Neural progenitor cell (in vitro differentiated cells): ENCODE measurements around the gene PSENEN. TPM values are rescaled to one million over a fixed set of nuclear protein-coding genes. Genes with fewer than 3 reads are reported as not detected.

Source experiments
- DNase-seq: peaks from one replicate; pipeline ENCODE4 v3.0.0-alpha.2; 2016; ENCODE audit warnings: low spot score
- H2AFZ ChIP-seq: fragments of 200-600 bp; sonication (generic); replicated peaks from 2 replicates; pipeline ENCODE4 v1.6.1; 2016; ENCODE audit warnings: antibody characterized with exemption
- H3F3A ChIP-seq: fragments of 200-600 bp; sonication (generic); 2 replicates; pipeline ENCODE4 v1.6.1; 2016; ENCODE audit warnings: antibody characterized with exemption, low read depth
- H3K27ac ChIP-seq: fragments of 200-600 bp; sonication (generic); 2 replicates; pipeline ENCODE4 v1.5.1; 2016; ENCODE audit warnings: mild to moderate bottlenecking
- H3K27me3 ChIP-seq: fragments of 200-600 bp; sonication (generic); 2 replicates; pipeline ENCODE4 v1.6.1; 2016; ENCODE audit warnings: mild to moderate bottlenecking, moderate library complexity
- H3K36me3 ChIP-seq: fragments of 200-600 bp; sonication (generic); 2 replicates; pipeline ENCODE4 v1.5.1; 2016
- H3K4me1 ChIP-seq: fragments of 200-600 bp; sonication (generic); 2 replicates; pipeline ENCODE4 v1.6.1; 2016; ENCODE audit warnings: mixed run types
- H3K4me2 ChIP-seq: fragments of 200-600 bp; sonication (generic); 2 replicates; pipeline ENCODE4 v1.6.1; 2016
- H3K4me3 ChIP-seq: fragments of 200-600 bp; sonication (generic); 2 replicates; pipeline ENCODE4 v1.5.1; 2016
- H3K79me2 ChIP-seq: fragments of 200-600 bp; sonication (generic); 2 replicates; pipeline ENCODE4 v1.6.1; 2016; ENCODE audit warnings: low read depth
- H3K9ac ChIP-seq: fragments of 200-600 bp; sonication (generic); 2 replicates; pipeline ENCODE4 v1.6.1; 2016
- H3K9me3 ChIP-seq: fragments of 200-600 bp; sonication (generic); 2 replicates; pipeline ENCODE4 v1.5.1; 2016; ENCODE audit warnings: low read depth
- H4K20me1 ChIP-seq: fragments of 200-600 bp; sonication (generic); 2 replicates; pipeline ENCODE4 v1.6.1; 2016; ENCODE audit warnings: low read depth
- H3K27ac Mint-ChIP-seq: 3 replicates; pipeline ENCODE4 v1.8.0; 2021; ENCODE audit warnings: mixed read lengths
- H3K27me3 Mint-ChIP-seq: 2 replicates; pipeline ENCODE4 v1.8.0; 2022; ENCODE audit warnings: low read depth, mild to moderate bottlenecking, inconsistent platforms, moderate library complexity, mixed read lengths; ENCODE audit not compliant: insufficient read depth
- H3K36me3 Mint-ChIP-seq: 3 replicates; pipeline ENCODE4 v1.8.0; 2021; ENCODE audit warnings: mixed read lengths
- H3K4me1 Mint-ChIP-seq: 3 replicates; pipeline ENCODE4 v1.8.0; 2021; ENCODE audit warnings: mixed read lengths
- H3K4me3 Mint-ChIP-seq: 3 replicates; pipeline ENCODE4 v1.8.0; 2021; ENCODE audit warnings: mild to moderate bottlenecking, moderate library complexity, mixed read lengths
- H3K9me3 Mint-ChIP-seq: 3 replicates; pipeline ENCODE4 v1.8.0; 2020; ENCODE audit warnings: mixed read lengths
- EZH2 ChIP-seq: fragments of 200-600 bp; sonication (generic); IDR thresholded peaks from 2 replicates; pipeline ENCODE4 v1.6.1; 2017; ENCODE audit warnings: antibody characterized with exemption, mild to moderate bottlenecking, moderate library complexity
- EZH2phosphoT487 ChIP-seq: fragments of 200-600 bp; sonication (generic); IDR thresholded peaks from 2 replicates; pipeline ENCODE4 v1.6.1; 2017; ENCODE audit warnings: antibody characterized with exemption
- total RNA-seq: library from RNA; depleted of rRNA; stranded (reverse); fragments of >200 nt; gene quantifications from 2 replicates; pipeline ENCODE4 v1.2.3, GENCODE V29; 2015; ENCODE audit warnings: low replicate concordance
- TF ChIP-seq, protein P1 (sequence below): fragments of 200-600 bp; sonication (generic); IDR thresholded peaks from 2 replicates; pipeline ENCODE4 v1.5.1; 2017; ENCODE audit warnings: antibody characterized with exemption, mild to moderate bottlenecking

PSENEN gene
- total RNA-seq, 1 donor from 2014 or later = 10.9 TPM

DNA sequence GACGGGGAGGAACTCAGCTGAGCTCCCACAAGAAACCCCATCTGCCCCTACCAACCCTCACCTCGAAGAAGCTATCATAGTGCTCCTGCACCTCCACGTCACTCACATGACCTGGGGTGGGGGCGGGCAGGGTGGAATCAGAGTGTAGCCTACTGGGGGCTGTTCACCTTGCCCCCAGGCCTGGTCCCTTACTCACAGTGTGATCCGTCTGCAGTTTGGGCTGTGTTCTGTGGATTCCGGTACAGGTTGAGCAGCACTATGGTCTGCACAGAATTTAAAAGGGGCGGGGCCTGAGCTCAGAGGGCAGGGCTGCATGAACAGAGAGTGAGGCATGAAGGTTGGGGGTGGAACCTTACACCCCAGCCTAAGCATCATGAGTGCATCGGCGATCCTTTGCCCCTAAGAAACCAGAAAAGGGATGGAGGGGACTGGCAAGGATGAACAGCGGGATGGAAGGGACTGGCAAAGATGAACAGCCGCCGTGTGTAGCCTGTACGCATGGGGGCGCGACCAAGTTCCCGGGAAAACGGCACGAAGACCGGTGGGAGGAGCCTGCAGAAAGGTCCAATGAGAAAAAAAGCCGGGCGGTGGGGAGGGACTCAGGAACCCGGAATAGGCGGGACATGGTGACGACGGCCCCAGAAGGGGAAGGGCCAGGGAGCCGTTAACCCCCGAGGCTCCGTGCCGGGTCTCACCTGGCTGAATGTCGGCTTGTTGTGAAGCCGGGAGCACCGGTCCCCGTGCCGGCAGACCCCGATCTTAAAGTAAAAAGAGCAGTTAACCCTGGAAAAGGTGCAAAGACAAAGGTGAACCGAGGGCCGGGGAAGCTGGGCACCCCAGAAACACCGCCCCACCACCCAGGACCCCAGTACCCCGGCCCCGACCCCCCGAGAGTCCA, 772 bp upstream of the PSENEN start:
- peaks cover 47% of the 10 kb centered on the region for H3K4me1 Mint-ChIP-seq
- peak overlapping the region; percentile 87 for H3K4me3 ChIP-seq
- H3K4me2 ChIP-seq = peak overlapping the region; percentile 75
- H3K36me3 ChIP-seq = no peaks in the 10 kb centered on the region
- peaks cover 3% of the 10 kb centered on the region for H3K36me3 Mint-ChIP-seq
- peaks cover 13% of the 10 kb centered on the region for H3K79me2 ChIP-seq
- peaks cover 9% of the 10 kb centered on the region for H3K4me1 ChIP-seq
- peaks cover 13% of the 10 kb centered on the region for H3K27me3 Mint-ChIP-seq
- H3K27ac Mint-ChIP-seq = peak overlapping the region; percentile 94
- H3K27ac ChIP-seq = peak overlapping the region; percentile 96
- TF ChIP-seq EZH2phosphoT487 (no peak), EZH2 (no peak)
- TF ChIP-seq, protein P1, sequence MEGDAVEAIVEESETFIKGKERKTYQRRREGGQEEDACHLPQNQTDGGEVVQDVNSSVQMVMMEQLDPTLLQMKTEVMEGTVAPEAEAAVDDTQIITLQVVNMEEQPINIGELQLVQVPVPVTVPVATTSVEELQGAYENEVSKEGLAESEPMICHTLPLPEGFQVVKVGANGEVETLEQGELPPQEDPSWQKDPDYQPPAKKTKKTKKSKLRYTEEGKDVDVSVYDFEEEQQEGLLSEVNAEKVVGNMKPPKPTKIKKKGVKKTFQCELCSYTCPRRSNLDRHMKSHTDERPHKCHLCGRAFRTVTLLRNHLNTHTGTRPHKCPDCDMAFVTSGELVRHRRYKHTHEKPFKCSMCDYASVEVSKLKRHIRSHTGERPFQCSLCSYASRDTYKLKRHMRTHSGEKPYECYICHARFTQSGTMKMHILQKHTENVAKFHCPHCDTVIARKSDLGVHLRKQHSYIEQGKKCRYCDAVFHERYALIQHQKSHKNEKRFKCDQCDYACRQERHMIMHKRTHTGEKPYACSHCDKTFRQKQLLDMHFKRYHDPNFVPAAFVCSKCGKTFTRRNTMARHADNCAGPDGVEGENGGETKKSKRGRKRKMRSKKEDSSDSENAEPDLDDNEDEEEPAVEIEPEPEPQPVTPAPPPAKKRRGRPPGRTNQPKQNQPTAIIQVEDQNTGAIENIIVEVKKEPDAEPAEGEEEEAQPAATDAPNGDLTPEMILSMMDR = peak; percentile 55
- H3K4me3 Mint-ChIP-seq = peak overlapping the region; percentile 96
- H3K9me3 Mint-ChIP-seq = no peaks in the 10 kb centered on the region
- H3F3A ChIP-seq = peaks cover 42% of the 10 kb centered on the region
- H3K9me3 ChIP-seq = no peaks in the 10 kb centered on the region
- H3K9ac ChIP-seq = peak overlapping the region; percentile 73
- H2AFZ ChIP-seq = peak overlapping the region; percentile 81
- H3K27me3 ChIP-seq = no peaks in the 10 kb centered on the region
- H4K20me1 ChIP-seq = peaks cover 6% of the 10 kb centered on the region
- DNase-seq = peak; percentile 99

DNA sequence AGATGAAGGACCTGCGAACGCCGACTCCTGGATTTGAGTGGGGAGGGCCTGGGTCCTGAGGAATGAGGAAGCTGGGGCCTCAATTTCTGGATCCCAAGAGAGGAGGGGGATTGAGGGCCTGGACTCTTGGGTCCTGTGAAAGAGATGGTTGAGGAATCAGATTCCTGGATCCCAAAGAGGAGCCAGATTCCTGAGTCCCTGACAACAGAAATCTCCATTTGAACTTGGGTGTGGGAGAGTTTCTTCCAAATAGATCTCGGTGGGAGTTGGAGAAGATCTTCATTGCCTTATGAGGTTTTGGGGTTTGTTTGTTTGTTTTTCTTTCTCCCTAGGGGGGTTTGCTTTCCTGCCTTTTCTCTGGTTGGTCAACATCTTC, 624 bp downstream of the PSENEN start:
- H3K4me2 ChIP-seq = peak overlapping the region; percentile 88
- H3K36me3 Mint-ChIP-seq = peaks cover 3% of the 10 kb centered on the region

DNA sequence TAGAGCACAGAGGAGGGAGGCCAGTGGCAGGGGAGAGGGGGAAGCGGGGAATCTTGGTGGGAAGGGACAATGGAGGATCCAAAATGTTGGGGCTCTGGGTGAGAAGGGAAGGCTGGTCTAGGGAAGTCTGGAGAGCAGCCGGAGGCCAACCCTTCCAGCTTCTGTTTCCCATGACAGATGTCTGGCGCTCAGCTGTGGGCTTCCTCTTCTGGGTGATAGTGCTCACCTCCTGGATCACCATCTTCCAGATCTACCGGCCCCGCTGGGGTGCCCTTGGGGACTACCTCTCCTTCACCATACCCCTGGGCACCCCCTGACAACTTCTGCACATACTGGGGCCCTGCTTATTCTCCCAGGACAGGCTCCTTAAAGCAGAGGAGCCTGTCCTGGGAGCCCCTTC, 1.1 kb downstream of the PSENEN start:
- no peak overlapping the region for H2AFZ ChIP-seq
- H3K27me3 ChIP-seq = no peaks in the 10 kb centered on the region
- no peaks in the 10 kb centered on the region for H4K20me1 ChIP-seq
- H3K4me1 ChIP-seq = peaks cover 3% of the 10 kb centered on the region
- Mint-ChIP-seq H3K27ac (peak overlapping the region; percentile 94), H3K9me3 (no peaks in the 10 kb centered on the region), H3K4me1 (peaks cover 42% of the 10 kb centered on the region), H3K27me3 (peaks cover 10% of the 10 kb centered on the region), H3K36me3 (peaks cover 3% of the 10 kb centered on the region), H3K4me3 (peak overlapping the region; percentile 96)
- H3K79me2 ChIP-seq = peaks cover 13% of the 10 kb centered on the region
- no peaks in the 10 kb centered on the region for H3K36me3 ChIP-seq
- peak overlapping the region; percentile 88 for H3K4me2 ChIP-seq
- no peak overlapping the region for H3K27ac ChIP-seq
- peak overlapping the region; percentile 87 for H3K4me3 ChIP-seq
- H3K9me3 ChIP-seq = no peaks in the 10 kb centered on the region
- peak overlapping the region; percentile 68 for H3K9ac ChIP-seq
- no peak for DNase-seq
- TF ChIP-seq, protein P1 = no peak
- no peak for TF ChIP-seq EZH2
- no peak for TF ChIP-seq EZH2phosphoT487
- peaks cover 25% of the 10 kb centered on the region for H3F3A ChIP-seq

More for the DNA sequence above, 624 bp downstream of the PSENEN start:
- Histone ChIP-seq H3K79me2 (peaks cover 13% of the 10 kb centered on the region), H3K27me3 (no peaks in the 10 kb centered on the region), H4K20me1 (no peaks in the 10 kb centered on the region), H3K9ac (peak overlapping the region; percentile 68), H3K4me3 (peak overlapping the region; percentile 87), H3F3A (peaks cover 30% of the 10 kb centered on the region), H3K36me3 (no peaks in the 10 kb centered on the region), H3K27ac (no peak overlapping the region), H3K4me1 (peaks cover 5% of the 10 kb centered on the region), H2AFZ (no peak overlapping the region), H3K9me3 (no peaks in the 10 kb centered on the region)
- TF ChIP-seq, protein P1 = no peak
- no peak for TF ChIP-seq EZH2
- TF ChIP-seq EZH2phosphoT487 = no peak
- peak overlapping the region; percentile 94 for H3K27ac Mint-ChIP-seq
- no peak for DNase-seq
- peaks cover 42% of the 10 kb centered on the region for H3K4me1 Mint-ChIP-seq
- no peaks in the 10 kb centered on the region for H3K9me3 Mint-ChIP-seq
- peaks cover 10% of the 10 kb centered on the region for H3K27me3 Mint-ChIP-seq
- H3K4me3 Mint-ChIP-seq = peak overlapping the region; percentile 96
